Measurements from ENCODE around the gene VANGL1. TPM values are rescaled to one million over a fixed set of nuclear protein-coding genes. Genes with fewer than 3 reads are reported as not detected.

VANGL1 gene
- total and polyA plus RNA-seq, 2 of the 13 experiments (the other 11 are each of a cell fraction or from before 2014, with no cell fraction given), result 5.3 to 9.4 TPM

DNA sequence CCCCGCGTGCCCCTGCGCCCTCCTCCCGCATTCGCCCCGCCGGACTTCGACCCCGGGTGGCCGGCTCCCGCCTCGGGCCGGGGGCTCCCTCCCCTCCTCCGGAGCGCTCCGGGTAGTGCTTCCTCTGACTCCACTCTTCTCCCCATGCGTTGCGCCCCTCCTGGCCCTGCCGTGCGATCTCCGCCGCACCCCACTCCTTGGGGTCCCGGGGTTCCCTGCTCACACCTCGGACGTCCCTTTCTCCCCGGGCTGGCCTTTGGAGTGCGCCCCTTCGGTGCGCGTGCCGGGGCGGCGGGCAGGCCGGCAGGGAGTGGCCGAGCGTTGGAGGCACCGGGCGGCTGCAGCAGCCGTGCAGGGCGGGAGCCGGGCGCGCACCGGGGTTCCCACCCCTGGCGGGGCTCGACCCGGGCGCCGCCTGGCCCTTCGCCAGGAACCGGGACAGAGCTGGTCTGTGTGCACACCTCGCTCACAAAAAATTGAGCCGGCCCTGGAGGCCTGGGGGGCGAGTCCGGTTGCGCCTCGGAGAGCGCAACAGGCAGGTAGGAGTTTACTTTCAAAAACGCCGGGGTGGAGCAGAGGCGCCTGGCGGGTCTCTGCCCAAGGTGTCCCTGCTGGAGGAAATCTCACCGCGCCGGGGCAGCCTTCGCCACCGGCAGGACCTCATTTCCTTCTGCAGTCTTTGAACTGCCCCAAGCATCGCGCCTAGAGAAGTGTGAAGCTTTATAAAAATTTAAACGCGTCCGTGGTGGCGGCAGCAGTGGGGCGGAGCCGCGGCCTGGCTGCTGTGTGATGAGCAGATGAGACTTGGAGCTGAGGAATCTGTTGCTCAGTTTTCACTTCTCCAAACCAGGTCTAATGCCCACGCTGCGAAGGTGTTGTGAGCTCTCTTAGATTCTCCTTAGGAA lies 650 bp downstream of the VANGL1 start (continued):
- no peak for TF ChIP-seq RELA (CRISPR knock-in tag; IDR thresholded peaks at IDR 0.05)
- TF ChIP-seq IKZF1 (IDR thresholded peaks at IDR 0.05), result no peak
- TF ChIP-seq TP53 (CRISPR knock-in tag; conservative IDR thresholded peaks at IDR 0.05), result no peak
- no peak for TF ChIP-seq CEBPG (CRISPR knock-in tag; IDR thresholded peaks at IDR 0.05)
- TF ChIP-seq MEF2D (CRISPR knock-in tag; IDR thresholded peaks at IDR 0.05), result no peak
- TF ChIP-seq ZNF12 (CRISPR knock-in tag; IDR thresholded peaks at IDR 0.05), result no peak
- TF ChIP-seq TBX3 (IDR thresholded peaks at IDR 0.05; ENCODE audit: borderline replicate concordance), result no peak
- TF ChIP-seq ZNF318 (CRISPR knock-in tag; IDR thresholded peaks at IDR 0.05), result no peak
- TF ChIP-seq RNF219 (CRISPR knock-in tag; IDR thresholded peaks at IDR 0.05), result no peak
- no peak for TF ChIP-seq GATA4 (IDR thresholded peaks at IDR 0.05; ENCODE audit: borderline replicate concordance, low read depth)
- peak; percentile 12 for TF ChIP-seq SAP130 (CRISPR knock-in tag; IDR thresholded peaks at IDR 0.05; ENCODE audit: low read depth)
- no peak for TF ChIP-seq ATF4 (CRISPR knock-in tag; IDR thresholded peaks at IDR 0.05)
- no peak for TF ChIP-seq ZNF441 (CRISPR knock-in tag; IDR thresholded peaks at IDR 0.05; ENCODE audit: borderline replicate concordance)
- TF ChIP-seq CENPX (CRISPR knock-in tag; IDR thresholded peaks at IDR 0.05), result no peak
- 0 out of 2 replicates have a peak, but pooled peaks have one; percentile 11 for TF ChIP-seq RAD21 (CRISPR knock-in tag; IDR thresholded peaks at IDR 0.05)
- no peak for TF ChIP-seq ZNF451 (CRISPR knock-in tag; IDR thresholded peaks at IDR 0.05)
- TF ChIP-seq GABPB1 (CRISPR knock-in tag; IDR thresholded peaks at IDR 0.05), result peak; percentile 70
- TF ChIP-seq PAF1 (CRISPR knock-in tag; IDR thresholded peaks at IDR 0.05), result no peak
- TF ChIP-seq ZNF616 (CRISPR knock-in tag; IDR thresholded peaks at IDR 0.05; ENCODE audit: low read depth), result no peak
- TF ChIP-seq RBFOX2 (IDR thresholded peaks at IDR 0.05; ENCODE audit: low read depth, low read length), result peak; percentile 88
